Activated CD8-positive, alpha-beta memory T cell treated with anti-CD3 and anti-CD28 coated beads, Interleukin-2, amount 50 U/mL, for 1 hour (primary cell): ENCODE data around the gene UNKL.

Source experiments
- DNase-seq: peaks from one replicate; pipeline ENCODE4 v3.0.0-alpha.2; 2020; ENCODE audit errors: extremely low read depth

The UNKL gene

GRCh38 chr16:1375741-1376410 is 38.6 kb downstream of the UNKL start:
- DNase-seq: no peak

- DNase-seq: no peak
Measured at GRCh38 chr16:1375298-1375640, 39.2 kb downstream of the UNKL start.

GRCh38 chr16:1374418-1375297 is 39.8 kb downstream of the UNKL start:
- DNase-seq: no peak

- no peak for DNase-seq
Measured at GRCh38 chr16:1372292-1372950, 42.1 kb downstream of the UNKL start.

GRCh38 chr16:1371054-1371978 is 43.2 kb downstream of the UNKL start:
- DNase-seq: no peak

GRCh38 chr16:1367486-1368174 is 46.9 kb downstream of the UNKL start:
- no peak for DNase-seq

GRCh38 chr16:1366712-1367299 is 47.7 kb downstream of the UNKL start:
- no peak for DNase-seq

GRCh38 chr16:1366060-1366711 is 48.3 kb downstream of the UNKL start:
- DNase-seq: no peak

GRCh38 chr16:1364510-1364909 is 50.0 kb downstream of the UNKL start:
- DNase-seq: no peak

- peak; percentile 17 for DNase-seq
Measured at GRCh38 chr16:1363501-1364041, 50.9 kb downstream of the UNKL start.

GRCh38 chr16:1362807-1363206 is 51.7 kb downstream of the UNKL start:
- no peak for DNase-seq

GRCh38 chr16:1361685-1362360 is 52.7 kb downstream of the UNKL start:
- no peak for DNase-seq

GRCh38 chr16:1357906-1358566 is 56.5 kb downstream of the UNKL start:
- no peak for DNase-seq

GRCh38 chr16:1356061-1356900 is 58.2 kb downstream of the UNKL start:
- no peak for DNase-seq

- no peak for DNase-seq
Measured at GRCh38 chr16:1355591-1355990, 58.9 kb downstream of the UNKL start.

- DNase-seq: no peak
Measured at GRCh38 chr16:1354815-1355540, 59.5 kb downstream of the UNKL start.
